Measurements from ENCODE around the gene NRM.

The NRM gene

GRCh38 chr6:30647242-30648116 lies 43.3 kb downstream of the NRM start (continued):
- peak; percentile 88 for TF ChIP-seq PATZ1 (tag by site-specific recombination; IDR thresholded peaks at IDR 0.05)
- no peak for TF ChIP-seq SALL2 (tag by site-specific recombination; IDR thresholded peaks at IDR 0.05; ENCODE audit: borderline replicate concordance)
- no peak for TF ChIP-seq ZNF549 (tag by site-specific recombination; IDR thresholded peaks at IDR 0.05)
- TF ChIP-seq ZBTB11 (tag by site-specific recombination; conservative IDR thresholded peaks at IDR 0.05; ENCODE audit: low read depth): peak; percentile 66
- peak; percentile 89 for TF ChIP-seq ZFP37 (tag by site-specific recombination; IDR thresholded peaks at IDR 0.05)
- no peak for TF ChIP-seq ZNF292 (tag by site-specific recombination; IDR thresholded peaks at IDR 0.05; ENCODE audit: borderline replicate concordance, low read depth)
- no peak for TF ChIP-seq ZNF302 (tag by site-specific recombination; IDR thresholded peaks at IDR 0.05; ENCODE audit: low read depth)
- TF ChIP-seq INSM2 (tag by site-specific recombination; IDR thresholded peaks at IDR 0.05): no peak; the same call in 1 of the 2 replicates
- no peak for TF ChIP-seq MYNN (tag by site-specific recombination; IDR thresholded peaks at IDR 0.05; ENCODE audit: borderline replicate concordance)
- TF ChIP-seq GLI2 (tag by site-specific recombination; IDR thresholded peaks at IDR 0.05; ENCODE audit: borderline replicate concordance, low read depth): no peak
- TF ChIP-seq ZBTB48 (tag by site-specific recombination; IDR thresholded peaks at IDR 0.05): peak; percentile 97
- no peak for TF ChIP-seq ZNF274 (IDR thresholded peaks at IDR 0.05; ENCODE audit: low read length)
- TF ChIP-seq ZNF274 (tag by site-specific recombination; IDR thresholded peaks at IDR 0.05; ENCODE audit: borderline replicate concordance): no peak
- TF ChIP-seq EGR2 (tag by site-specific recombination; IDR thresholded peaks at IDR 0.05; ENCODE audit: low read depth): peak; percentile 65
- no peak for TF ChIP-seq GFI1B (tag by site-specific recombination; IDR thresholded peaks at IDR 0.05)
- TF ChIP-seq ZNF560 (tag by site-specific recombination; IDR thresholded peaks at IDR 0.05; ENCODE audit: borderline replicate concordance): no peak
- TF ChIP-seq ZNF280C (tag by site-specific recombination; IDR thresholded peaks at IDR 0.05): no peak
- TF ChIP-seq ZNF514 (tag by site-specific recombination; IDR thresholded peaks at IDR 0.05): no peak
- TF ChIP-seq, protein P1, sequence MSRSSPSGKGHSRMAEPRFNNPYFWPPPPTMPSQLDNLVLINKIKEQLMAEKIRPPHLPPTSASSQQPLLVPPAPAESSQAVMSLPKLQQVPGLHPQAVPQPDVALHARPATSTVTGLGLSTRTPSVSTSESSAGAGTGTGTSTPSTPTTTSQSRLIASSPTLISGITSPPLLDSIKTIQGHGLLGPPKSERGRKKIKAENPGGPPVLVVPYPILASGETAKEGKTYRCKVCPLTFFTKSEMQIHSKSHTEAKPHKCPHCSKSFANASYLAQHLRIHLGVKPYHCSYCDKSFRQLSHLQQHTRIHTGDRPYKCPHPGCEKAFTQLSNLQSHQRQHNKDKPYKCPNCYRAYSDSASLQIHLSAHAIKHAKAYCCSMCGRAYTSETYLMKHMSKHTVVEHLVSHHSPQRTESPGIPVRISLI (tag by site-specific recombination; IDR thresholded peaks at IDR 0.05): no peak
- no peak for TF ChIP-seq ZNF555 (tag by site-specific recombination; conservative IDR thresholded peaks at IDR 0.05)
- TF ChIP-seq ZNF639 (tag by site-specific recombination; IDR thresholded peaks at IDR 0.05): no peak
- TF ChIP-seq ZNF626 (tag by site-specific recombination; IDR thresholded peaks at IDR 0.05): no peak
- 0 out of 2 replicates have a peak, but pooled peaks have one; percentile 15 for TF ChIP-seq BCL11A (tag by site-specific recombination; IDR thresholded peaks at IDR 0.05; ENCODE audit: low read depth)
